Stimulated activated CD8-positive, alpha-beta memory T cell treated with anti-CD3 and anti-CD28 coated beads, Interleukin-7, amount 100 ng/mL, for 4 hours (primary cell): ENCODE results near the gene SETD6.
A peak's percentile ranks its signal among the peaks of the same experiment; 100 is the strongest.

Experiments used
- DNase-seq, 2 donors: peaks; one replicate each; pipeline ENCODE4 v3.0.0-alpha.2; 2020; ENCODE audit warnings: low read depth in 2 of 2

Gene SETD6

GRCh38 chr16:58493756-58494431, 21.4 kb upstream of the SETD6 start:
- no peak for DNase-seq

GRCh38 chr16:58494981-58495520, 20.3 kb upstream of the SETD6 start:
- peak in 1 of 2 donors; percentile 22 for DNase-seq

GRCh38 chr16:58495521-58496331, 19.6 kb upstream of the SETD6 start:
- no peak for DNase-seq

- no peak for DNase-seq
Observed at GRCh38 chr16:58497468-58497867, 17.8 kb upstream of the SETD6 start.

- no peak for DNase-seq
Observed at GRCh38 chr16:58497935-58498334, 17.4 kb upstream of the SETD6 start.

GRCh38 chr16:58498341-58499091, 16.8 kb upstream of the SETD6 start:
- DNase-seq, result no peak

GRCh38 chr16:58499092-58499511, 16.2 kb upstream of the SETD6 start:
- no peak for DNase-seq

GRCh38 chr16:58499615-58500351, 15.5 kb upstream of the SETD6 start, which contains the start of gene NDRG4:
TSS of gene NDRG4 (plus strand) at chr16:58500143. CDS start at chr16:58500249, 106 bp downstream.
- no peak for DNase-seq

GRCh38 chr16:58500430-58501241, 14.7 kb upstream of the SETD6 start:
- DNase-seq, result no peak

GRCh38 chr16:58501242-58502131, 13.8 kb upstream of the SETD6 start:
- DNase-seq, result peak in 1 of 2 donors; percentile 25

GRCh38 chr16:58502217-58502921, 12.9 kb upstream of the SETD6 start:
- DNase-seq, result no peak

- no peak for DNase-seq
Observed at GRCh38 chr16:58503166-58503862, 12.0 kb upstream of the SETD6 start.

GRCh38 chr16:58503863-58504688, 11.2 kb upstream of the SETD6 start:
- no peak for DNase-seq

GRCh38 chr16:58506241-58507194, 8.8 kb upstream of the SETD6 start:
- DNase-seq, result no peak

- DNase-seq, result no peak
Observed at GRCh38 chr16:58507195-58507962, 7.9 kb upstream of the SETD6 start.
